CD4-positive, alpha-beta T cell (primary cell): Measurements from ENCODE around the gene MYBPHL. TPM values are rescaled to one million over a fixed set of nuclear protein-coding genes. Genes with fewer than 3 reads are reported as not detected.

Experiments
- ATAC-seq: fragments of 200-7000 bp; cut with Tn5 transposase; one replicate; pipeline ENCODE4 v1.10.0; 2022; ENCODE audit warnings: mild to moderate bottlenecking; ENCODE audit not compliant: poor library complexity
- CTCF ChIA-PET: fragments of 350-600 bp; sonication (Branson Sonifier 250); formaldehyde crosslinking; loops from one replicate; lab custom pipeline; 2021; ENCODE audit warnings: antibody characterized with exemption, inconsistent platforms; lab: Charles Lee
- POLR2A ChIA-PET: fragments of 350-600 bp; sonication (Branson Sonifier 250); formaldehyde crosslinking; loops from one replicate; lab custom pipeline; 2021; ENCODE audit warnings: antibody characterized with exemption, inconsistent platforms; lab: Charles Lee
- DNase-seq, 14 experiments: peaks; one replicate each; pipeline ENCODE4 v3.0.0-alpha.2; 2013 to 2020; ENCODE audit warnings: mixed read lengths in 2 of 14
- H3K27ac ChIP-seq, 2 donors: one replicate each; pipeline versions ENCODE4 v1.5.1 to v1.7.0; 2013; ENCODE audit warnings: low read length in 2 of 2, low read depth in 1 of 2, mild to moderate bottlenecking in 1 of 2
- H3K27me3 ChIP-seq, 2 experiments: 1 replicate in 1 of 2; 2 replicates in 1 of 2; pipeline versions ENCODE4 v1.6.1 to v1.7.0; 2013; ENCODE audit warnings: low read length in 2 of 2, control low read depth in 1 of 2, mild to moderate bottlenecking in 1 of 2, moderate library complexity in 1 of 2; ENCODE audit not compliant: insufficient read depth in 2 of 2, control insufficient read depth in 1 of 2
- H3K36me3 ChIP-seq: one replicate; pipeline ENCODE4 v1.6.1; 2013; ENCODE audit warnings: low read length, control low read depth; ENCODE audit not compliant: insufficient read depth
- H3K4me1 ChIP-seq: one replicate; pipeline ENCODE4 v1.6.1; 2013; ENCODE audit warnings: low read length, control low read depth; ENCODE audit not compliant: insufficient read depth
- H3K4me3 ChIP-seq: one replicate; pipeline ENCODE4 v1.5.1; 2013; ENCODE audit warnings: mild to moderate bottlenecking, low read length, moderate library complexity
- H3K9me3 ChIP-seq, 2 experiments: 1 replicate in 1 of 2; 2 replicates in 1 of 2; pipeline versions ENCODE4 v1.6.1 to v1.7.0; 2013; ENCODE audit warnings: low read length in 2 of 2, mild to moderate bottlenecking in 2 of 2, control low read depth in 1 of 2, moderate library complexity in 1 of 2; ENCODE audit not compliant: control insufficient read depth in 1 of 2, insufficient read depth in 1 of 2
- H3K27ac Mint-ChIP-seq: one replicate; pipeline ENCODE4 v1.8.0; 2020; ENCODE audit warnings: mixed read lengths
- H3K27me3 Mint-ChIP-seq: one replicate; pipeline ENCODE4 v1.8.0; 2021; ENCODE audit warnings: mixed read lengths
- H3K36me3 Mint-ChIP-seq: one replicate; pipeline ENCODE4 v1.8.0; 2021; ENCODE audit warnings: low read depth, mixed read lengths
- H3K4me1 Mint-ChIP-seq: one replicate; pipeline ENCODE4 v1.8.0; 2021; ENCODE audit warnings: low read depth, mixed read lengths
- H3K4me3 Mint-ChIP-seq: one replicate; pipeline ENCODE4 v1.8.0; 2020; ENCODE audit warnings: mild to moderate bottlenecking, mixed read lengths
- H3K9me3 Mint-ChIP-seq: one replicate; pipeline ENCODE4 v1.8.0; 2020; ENCODE audit warnings: mixed read lengths
- intact Hi-C, 2 experiments: fragments of 100-400 bp; cut with DNase I in 1 of 2; cut with micrococcal nuclease in 1 of 2; formaldehyde crosslinking; loops; one replicate each; pipeline versions ENCODE4 v1.15.1 to v1.9.0; 2023 to 2025; cut with DNase I, micrococcal nuclease
- total RNA-seq, 174 experiments: library from RNA in 2 of 174; stranded (reverse) in 2 of 174; gene quantifications; one replicate each; pipeline ENCODE4 v1.2.3 and lab custom pipeline; 2021 to 2026
- TF ChIP-seq, protein P1 (sequence below): fragments of 200-600 bp; IDR thresholded peaks from one replicate; pipeline ENCODE4 v1.8.0; 2022; ENCODE audit warnings: antibody characterized with exemption, mild to moderate bottlenecking

The MYBPHL gene
- total RNA-seq, 2 experiments from 2014 or later: not detected

GRCh38 chr1:109298666-109299557 is 7.9 kb downstream of the MYBPHL start:
- Histone ChIP-seq H3K27ac (no peak overlapping the region), H3K4me3 (no peak overlapping the region), H3K36me3 (no peaks in the 10 kb centered on the region), H3K4me1 (no peaks in the 10 kb centered on the region), H3K27me3 (peaks cover 2 to 12% of the 10 kb centered on the region in 2 experiments), H3K9me3 (no peaks in the 10 kb centered on the region)
- POLR2A ChIA-PET: no interaction called here
- Mint-ChIP-seq H3K4me1 (no peaks in the 10 kb centered on the region), H3K36me3 (no peaks in the 10 kb centered on the region), H3K9me3 (no peaks in the 10 kb centered on the region), H3K27ac (no peak overlapping the region), H3K4me3 (no peak overlapping the region), H3K27me3 (peaks cover 39% of the 10 kb centered on the region)
- ATAC-seq (no peak), DNase-seq (no peak)
- CTCF ChIA-PET: no interaction called here
- intact Hi-C loops: no loop called here
- TF ChIP-seq, protein P1, sequence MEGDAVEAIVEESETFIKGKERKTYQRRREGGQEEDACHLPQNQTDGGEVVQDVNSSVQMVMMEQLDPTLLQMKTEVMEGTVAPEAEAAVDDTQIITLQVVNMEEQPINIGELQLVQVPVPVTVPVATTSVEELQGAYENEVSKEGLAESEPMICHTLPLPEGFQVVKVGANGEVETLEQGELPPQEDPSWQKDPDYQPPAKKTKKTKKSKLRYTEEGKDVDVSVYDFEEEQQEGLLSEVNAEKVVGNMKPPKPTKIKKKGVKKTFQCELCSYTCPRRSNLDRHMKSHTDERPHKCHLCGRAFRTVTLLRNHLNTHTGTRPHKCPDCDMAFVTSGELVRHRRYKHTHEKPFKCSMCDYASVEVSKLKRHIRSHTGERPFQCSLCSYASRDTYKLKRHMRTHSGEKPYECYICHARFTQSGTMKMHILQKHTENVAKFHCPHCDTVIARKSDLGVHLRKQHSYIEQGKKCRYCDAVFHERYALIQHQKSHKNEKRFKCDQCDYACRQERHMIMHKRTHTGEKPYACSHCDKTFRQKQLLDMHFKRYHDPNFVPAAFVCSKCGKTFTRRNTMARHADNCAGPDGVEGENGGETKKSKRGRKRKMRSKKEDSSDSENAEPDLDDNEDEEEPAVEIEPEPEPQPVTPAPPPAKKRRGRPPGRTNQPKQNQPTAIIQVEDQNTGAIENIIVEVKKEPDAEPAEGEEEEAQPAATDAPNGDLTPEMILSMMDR: no peak

GRCh38 chr1:109296782-109297181 is 10.0 kb downstream of the MYBPHL start:
- Mint-ChIP-seq H3K4me1 (no peaks in the 10 kb centered on the region), H3K27me3 (peaks cover 43% of the 10 kb centered on the region)
- CTCF ChIA-PET: no interaction called here

GRCh38 chr1:109295712-109296415 is 10.9 kb downstream of the MYBPHL start:
- TF ChIP-seq, protein P1: no peak
- no peak overlapping the region for H3K27ac ChIP-seq
- no peak for DNase-seq
- Mint-ChIP-seq H3K9me3 (no peaks in the 10 kb centered on the region), H3K27me3 (peaks cover 45% of the 10 kb centered on the region), H3K4me3 (no peak overlapping the region), H3K36me3 (no peaks in the 10 kb centered on the region), H3K4me1 (no peaks in the 10 kb centered on the region), H3K27ac (no peak overlapping the region)
- ChIA-PET POLR2A (no interaction called here), CTCF (no interaction called here)
- ATAC-seq: no peak
- H3K36me3 ChIP-seq: no peaks in the 10 kb centered on the region
- no peak overlapping the region for H3K4me3 ChIP-seq
- H3K27me3 ChIP-seq: peaks cover 2 to 12% of the 10 kb centered on the region in 2 experiments
- intact Hi-C loops: no loop called here
- H3K4me1 ChIP-seq: no peaks in the 10 kb centered on the region
- H3K9me3 ChIP-seq: no peaks in the 10 kb centered on the region

More at GRCh38 chr1:109296782-109297181, 10.0 kb downstream of the MYBPHL start:
- ATAC-seq (no peak), DNase-seq (no peak)
- Histone ChIP-seq H3K4me1 (no peaks in the 10 kb centered on the region), H3K9me3 (no peaks in the 10 kb centered on the region), H3K27me3 (peaks cover 2 to 12% of the 10 kb centered on the region in 2 experiments), H3K27ac (no peak overlapping the region), H3K36me3 (no peaks in the 10 kb centered on the region), H3K4me3 (no peak overlapping the region)
- TF ChIP-seq, protein P1: no peak
- Mint-ChIP-seq H3K27ac (no peak overlapping the region), H3K4me3 (no peak overlapping the region), H3K9me3 (no peaks in the 10 kb centered on the region), H3K36me3 (no peaks in the 10 kb centered on the region)
- POLR2A ChIA-PET: no interaction called here
- intact Hi-C loops: no loop called here
